ENCODE data around the gene SCARF2.
"Not testable (repeated sequence)": the region's sequence is repeated elsewhere in the genome, so short reads cannot be mapped to it uniquely, and the experiment has no call there.

- TF ChIP-seq CTCF (conservative IDR thresholded peaks at IDR 0.05; ENCODE audit: low read depth, low read length); EZH2 (IDR thresholded peaks at IDR 0.05; ENCODE audit: borderline replicate concordance, low read depth, low read length, poor library complexity, severe bottlenecking): not testable (repeated sequence)
Measured at GRCh38 chr22:20483143-20483506, 45.5 kb upstream of the SCARF2 start.
